ENCODE results near the gene FGD4.

GRCh38 chr12:32397696-32398095, 1.7 kb upstream of the FGD4 start:
- TF ChIP-seq CTCF (IDR thresholded peaks at IDR 0.05) (no peak), POLR2A (IDR thresholded peaks at IDR 0.05) (no peak)
